ENCODE measurements around the gene UPK2.

GRCh38 chr11:118935376-118935775, 20.7 kb upstream of the UPK2 start:
- TF ChIP-seq ZNF274 (IDR thresholded peaks at IDR 0.05; ENCODE audit: low read depth, low read length) (no peak), YY1 (IDR thresholded peaks at IDR 0.05; ENCODE audit: insufficient read depth, insufficient read length) (no peak)
